GM13976 (cell line): Measurements from ENCODE around the gene RPRD2.
A peak's percentile ranks its signal among the peaks of the same experiment; 100 is the strongest.
"Not testable (repeated sequence)": the region's sequence is repeated elsewhere in the genome, so short reads cannot be mapped to it uniquely, and the experiment has no call there.

Source experiments
- DNase-seq: peaks from one replicate; pipeline ENCODE4 v3.0.0; 2012; ENCODE audit warnings: low spot score
- in situ Hi-C: fragments of 300-500 bp; cut with MboI; formaldehyde crosslinking; loops from one replicate; pipeline ENCODE4 v1.12.0; 2022; ENCODE audit warnings: low sequenced_read_pairs, mixed read lengths, inconsistent platforms; ENCODE audit not compliant: unreplicated experiment
- TF ChIP-seq, protein P1 (sequence below): IDR thresholded peaks from 2 replicates; pipeline ENCODE4 v1.5.1; 2012; ENCODE audit warnings: borderline replicate concordance, mild to moderate bottlenecking; ENCODE audit not compliant: insufficient read depth; ENCODE audit errors: extremely low read depth, missing control alignments, control extremely low read depth

Gene RPRD2

GRCh38 chr1:150363426-150364230 lies at the start of gene RPRD2:
RPRD2 (plus strand) TSS chr1:150364147; CDS start chr1:150364715, 568 bp downstream.
- TF ChIP-seq, protein P1, sequence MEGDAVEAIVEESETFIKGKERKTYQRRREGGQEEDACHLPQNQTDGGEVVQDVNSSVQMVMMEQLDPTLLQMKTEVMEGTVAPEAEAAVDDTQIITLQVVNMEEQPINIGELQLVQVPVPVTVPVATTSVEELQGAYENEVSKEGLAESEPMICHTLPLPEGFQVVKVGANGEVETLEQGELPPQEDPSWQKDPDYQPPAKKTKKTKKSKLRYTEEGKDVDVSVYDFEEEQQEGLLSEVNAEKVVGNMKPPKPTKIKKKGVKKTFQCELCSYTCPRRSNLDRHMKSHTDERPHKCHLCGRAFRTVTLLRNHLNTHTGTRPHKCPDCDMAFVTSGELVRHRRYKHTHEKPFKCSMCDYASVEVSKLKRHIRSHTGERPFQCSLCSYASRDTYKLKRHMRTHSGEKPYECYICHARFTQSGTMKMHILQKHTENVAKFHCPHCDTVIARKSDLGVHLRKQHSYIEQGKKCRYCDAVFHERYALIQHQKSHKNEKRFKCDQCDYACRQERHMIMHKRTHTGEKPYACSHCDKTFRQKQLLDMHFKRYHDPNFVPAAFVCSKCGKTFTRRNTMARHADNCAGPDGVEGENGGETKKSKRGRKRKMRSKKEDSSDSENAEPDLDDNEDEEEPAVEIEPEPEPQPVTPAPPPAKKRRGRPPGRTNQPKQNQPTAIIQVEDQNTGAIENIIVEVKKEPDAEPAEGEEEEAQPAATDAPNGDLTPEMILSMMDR, result no peak
- DNase-seq, result peak; percentile 97
- in situ Hi-C loops, result no loop called here

GRCh38 chr1:150314691-150315090 lies 49.3 kb upstream of the RPRD2 start:
- DNase-seq, in situ Hi-C loops: not testable (repeated sequence)

GRCh38 chr1:150320667-150320978 lies 43.3 kb upstream of the RPRD2 start:
- TF ChIP-seq, protein P1, result no peak
- in situ Hi-C loops, result no loop called here
- DNase-seq, result no peak

- in situ Hi-C loops, result no loop called here
- no peak for DNase-seq
Measured at GRCh38 chr1:150321826-150322166, 42.2 kb upstream of the RPRD2 start.

GRCh38 chr1:150322310-150322709 lies 41.6 kb upstream of the RPRD2 start:
- TF ChIP-seq, protein P1, result no peak
- no peak for DNase-seq
- in situ Hi-C loops, result no loop called here

More at GRCh38 chr1:150321826-150322166, 42.2 kb upstream of the RPRD2 start:
- TF ChIP-seq, protein P1, result no peak

- TF ChIP-seq, protein P1, result no peak
- in situ Hi-C loops, result no loop called here
- no peak for DNase-seq
Measured at GRCh38 chr1:150332651-150333290, 31.2 kb upstream of the RPRD2 start.

DNA sequence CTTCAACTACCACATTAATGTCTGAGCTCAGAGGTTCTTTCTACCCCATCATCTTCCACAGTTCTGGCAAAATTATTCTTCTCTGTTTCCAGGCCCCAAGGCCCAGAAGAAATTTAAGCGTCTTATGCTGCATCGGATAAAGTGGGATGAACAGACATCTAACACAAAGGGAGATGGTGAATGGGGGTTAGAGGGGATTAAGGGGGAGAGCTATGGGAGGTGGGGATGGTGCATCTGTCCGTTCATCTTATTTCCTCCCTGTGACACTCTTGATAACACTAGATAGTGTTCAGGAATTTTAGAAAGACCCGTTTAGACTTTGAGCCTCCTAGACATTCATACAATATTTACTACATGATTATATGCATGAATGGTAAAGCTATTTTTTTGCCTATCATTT lies 17.6 kb upstream of the RPRD2 start:
- DNase-seq, result no peak
- in situ Hi-C loops, result no loop called here
- TF ChIP-seq, protein P1, result no peak
